Pancreas (tissue), 10 donors: ENCODE results near the gene BRAT1. TPM values are rescaled to one million over a fixed set of nuclear protein-coding genes. Genes with fewer than 3 reads are reported as not detected.
A peak's percentile ranks its signal among the peaks of the same experiment; 100 is the strongest.

Experiments
- ATAC-seq, 4 donors: fragments of 200-7000 bp; cut with Tn5 transposase; one replicate each; pipeline versions ENCODE4 v1.8.0 to v1.9.1; 2020; ENCODE audit warnings: mild to moderate bottlenecking in 4 of 4, moderate library complexity in 4 of 4
- DNase-seq, 6 donors: peaks; one replicate each; pipeline ENCODE4 v3.0.0-alpha.2; 2020
- FAIRE-seq: peaks from 2 replicates; lab custom pipeline; 2012; peaks lifted over from hg19 to GRCh38; lab: Jason Lieb, UNC
- H3K27ac ChIP-seq, 4 donors: fragments of 200-600 bp; sonication (generic); 1 replicate in 3 of 4; 2 replicates in 1 of 4; pipeline versions ENCODE4 v1.5.0 to v1.8.0; 2020
- H3K27me3 ChIP-seq, 4 donors: fragments of 200-600 bp; one replicate each; pipeline ENCODE4 v1.8.0; 2021
- H3K36me3 ChIP-seq, 3 donors: fragments of 200-600 bp; sonication (generic) in 1 of 3; one replicate each; pipeline versions ENCODE4 v1.5.0 to v1.8.0; 2020 to 2021
- H3K4me1 ChIP-seq, 3 donors: fragments of 200-600 bp; one replicate each; pipeline ENCODE4 v1.8.0; 2021
- H3K4me3 ChIP-seq, 4 donors: fragments of 200-600 bp; sonication (generic) in 2 of 4; one replicate each; pipeline versions ENCODE4 v1.5.0 to v1.8.0; 2020 to 2021
- H3K9me3 ChIP-seq, 4 donors: fragments of 200-600 bp; one replicate each; pipeline ENCODE4 v1.8.0; 2021
- WGBS, 2 donors: extraction: QIAGEN DNeasy Blood & Tissue Kit; methylation state at CpG; one replicate each; pipeline ENCODE4 v1.1.7; 2013; 5-methylcytosine and 5-hydroxymethylcytosine counted together
- intact Hi-C, 3 donors: fragments of 100-400 bp; cut with DNase I; formaldehyde crosslinking; loops; one replicate each; pipeline versions ENCODE4 v1.11.1 to v1.14.2; 2022
- polyA plus RNA-seq, 2 donors: library from polyadenylated mRNA; stranded (reverse); fragments of 200-250 nt; gene quantifications; one replicate each; pipeline ENCODE4 v1.2.3, GENCODE V29; 2013
- total RNA-seq, 6 donors: library from RNA; stranded (reverse); fragmentation: NEBNext Ultra II Directional in 4 of 6; extraction: Animal tissue kit (Norgen Biotek cat#: 25700) in 4 of 6; gene quantifications; one replicate each; pipeline versions ENCODE4 v1.2.1 to v1.2.4, GENCODE V29; 2021 to 2023
- TF ChIP-seq, protein P1 (sequence below), 4 donors: fragments of 200-600 bp; sonication (generic) in 3 of 4; IDR thresholded peaks; one replicate each; pipeline versions ENCODE4 v1.5.0 to v1.8.0; 2021; ENCODE audit warnings: antibody characterized with exemption in 4 of 4
- donor health status: healthy with polysubstance abuse.
- donor health status: DM: no; HTN: no; CAD: no; lungs with moderate emphysema.
- donor health status: DM: no; HTN: no; CAD: no.
- donor health status: control.
- donor health status: control.
- donor health status: Bipolar disorder and iron deficiency.
- donor health status: DM: yes; HTN: yes; CAD: no.
- donor health status: DM: no; HTN: no; CAD: no.
- donor health status: DM: no; HTN: no; CAD: no.
- donor health status: DM: yes; HTN: yes; CAD: no.

BRAT1 gene
- total and polyA plus RNA-seq, 8 donors, result 11.8 to 54.4 (median 15.2) TPM

GRCh38 chr7:2570021-2570420 lies 14.7 kb upstream of the BRAT1 start:
- Histone ChIP-seq H3K4me3 (no peak overlapping the region), H3K27me3 (no peaks in the 10 kb centered on the region), H3K27ac (no peak overlapping the region), H3K9me3 (no peaks in the 10 kb centered on the region), H3K4me1 (peaks cover 0 to 11% (median 0%) of the 10 kb centered on the region in 3 donors), H3K36me3 (peaks cover 0 to 4% (median 0%) of the 10 kb centered on the region in 3 donors)
- 80 to 85% methylated on average over 16 of the region's 16 CpGs for WGBS, 2 donors
- intact Hi-C loops, result no loop called here
- ATAC-seq, result no peak
- FAIRE-seq, result no peak
- TF ChIP-seq, protein P1, sequence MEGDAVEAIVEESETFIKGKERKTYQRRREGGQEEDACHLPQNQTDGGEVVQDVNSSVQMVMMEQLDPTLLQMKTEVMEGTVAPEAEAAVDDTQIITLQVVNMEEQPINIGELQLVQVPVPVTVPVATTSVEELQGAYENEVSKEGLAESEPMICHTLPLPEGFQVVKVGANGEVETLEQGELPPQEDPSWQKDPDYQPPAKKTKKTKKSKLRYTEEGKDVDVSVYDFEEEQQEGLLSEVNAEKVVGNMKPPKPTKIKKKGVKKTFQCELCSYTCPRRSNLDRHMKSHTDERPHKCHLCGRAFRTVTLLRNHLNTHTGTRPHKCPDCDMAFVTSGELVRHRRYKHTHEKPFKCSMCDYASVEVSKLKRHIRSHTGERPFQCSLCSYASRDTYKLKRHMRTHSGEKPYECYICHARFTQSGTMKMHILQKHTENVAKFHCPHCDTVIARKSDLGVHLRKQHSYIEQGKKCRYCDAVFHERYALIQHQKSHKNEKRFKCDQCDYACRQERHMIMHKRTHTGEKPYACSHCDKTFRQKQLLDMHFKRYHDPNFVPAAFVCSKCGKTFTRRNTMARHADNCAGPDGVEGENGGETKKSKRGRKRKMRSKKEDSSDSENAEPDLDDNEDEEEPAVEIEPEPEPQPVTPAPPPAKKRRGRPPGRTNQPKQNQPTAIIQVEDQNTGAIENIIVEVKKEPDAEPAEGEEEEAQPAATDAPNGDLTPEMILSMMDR (IDR thresholded peaks at IDR 0.05), result no peak
- DNase-seq, result peak in 2 of 6 donors; percentile 5 to 21

- Histone ChIP-seq H3K9me3 (no peaks in the 10 kb centered on the region), H3K27me3 (no peaks in the 10 kb centered on the region), H3K4me1 (peaks cover 0 to 11% (median 0%) of the 10 kb centered on the region in 3 donors), H3K4me3 (no peak overlapping the region), H3K27ac (no peak overlapping the region), H3K36me3 (peaks cover 0 to 4% (median 0%) of the 10 kb centered on the region in 3 donors)
- DNase-seq (peak in 2 of 6 donors; percentile 43 to 49), ATAC-seq (no peak), FAIRE-seq (no peak)
- 95 to 97% methylated on average over 14 of the region's 14 CpGs for WGBS, 2 donors
- TF ChIP-seq, protein P1 (IDR thresholded peaks at IDR 0.05), result no peak
- intact Hi-C loops, result no loop called here
These were observed 14.1 kb upstream of the BRAT1 start for GRCh38 chr7:2569421-2569820.

DNA sequence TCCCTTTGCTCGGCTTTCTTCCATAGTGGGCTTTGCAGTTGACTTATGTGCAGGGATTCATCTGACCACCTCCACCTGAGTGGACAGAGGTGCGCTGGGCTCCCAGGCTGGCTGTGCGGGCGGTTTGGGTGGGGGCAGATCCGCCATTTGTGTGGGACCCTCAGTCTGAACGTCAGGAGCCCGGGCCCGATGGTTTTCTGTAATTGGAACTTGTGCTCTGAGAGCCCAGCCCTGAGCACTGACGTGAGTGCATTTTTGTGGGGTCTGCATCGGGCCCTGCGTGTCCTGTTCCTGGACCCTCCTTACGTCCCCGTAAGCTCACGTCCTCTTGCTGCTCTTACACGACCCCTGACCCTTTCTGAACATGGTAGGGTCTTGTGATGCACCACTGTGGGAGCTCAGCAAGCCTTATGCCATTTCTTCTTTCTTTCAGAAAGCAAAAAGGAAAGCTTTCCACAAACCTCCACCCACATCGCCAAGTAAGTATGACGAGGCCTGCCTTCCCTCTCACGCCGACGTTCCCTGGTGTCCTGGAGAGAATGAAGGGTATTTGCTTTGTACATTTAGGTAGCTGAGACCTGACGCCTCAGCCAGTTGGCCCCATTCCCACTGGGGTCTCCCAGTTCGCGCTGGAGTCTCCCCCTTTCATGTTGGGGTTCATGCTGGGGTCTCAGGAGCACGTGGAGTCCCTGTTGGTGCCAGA lies 13.3 kb upstream of the BRAT1 start:
- ATAC-seq (no peak), DNase-seq (peak in 2 of 6 donors; percentile 26 to 38), FAIRE-seq (no peak)
- Histone ChIP-seq H3K4me1 (peaks cover 0 to 11% (median 0%) of the 10 kb centered on the region in 3 donors), H3K4me3 (no peak overlapping the region), H3K27me3 (no peaks in the 10 kb centered on the region), H3K9me3 (no peaks in the 10 kb centered on the region), H3K36me3 (peaks cover 0 to 4% (median 0%) of the 10 kb centered on the region in 3 donors), H3K27ac (no peak overlapping the region)
- TF ChIP-seq, protein P1 (IDR thresholded peaks at IDR 0.05), result no peak
- intact Hi-C loops, result no loop called here
- WGBS, 2 donors, result 92 to 94% methylated on average over 24 of the region's 24 CpGs

DNA sequence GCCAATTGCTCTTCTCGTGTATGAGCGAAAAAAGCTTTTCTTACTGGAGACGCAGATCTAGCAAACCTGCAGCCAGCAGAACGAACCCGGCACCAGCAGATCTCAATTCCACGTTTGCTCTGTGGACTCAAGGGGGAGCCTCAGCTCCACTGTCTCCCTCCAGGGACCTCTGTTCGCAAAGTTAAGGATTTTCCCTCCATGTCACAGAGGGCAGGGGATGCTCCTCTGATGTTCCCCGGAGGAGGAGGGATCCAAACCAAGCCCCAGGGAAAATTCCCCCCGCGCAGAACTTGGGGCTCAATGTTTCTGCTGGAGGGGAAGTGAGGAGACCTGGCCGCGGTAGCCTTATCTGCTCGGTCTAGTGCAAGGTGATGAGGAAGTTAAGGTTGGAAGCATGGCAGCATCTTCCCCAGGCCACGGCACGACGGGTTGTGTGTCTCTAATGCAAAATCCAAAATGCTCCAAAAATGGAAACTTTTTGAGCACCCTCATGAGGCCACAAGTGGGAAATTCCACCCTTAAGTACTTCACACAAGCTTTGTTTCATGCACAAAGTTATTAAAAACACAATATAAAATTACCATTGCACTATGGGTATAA lies 12.5 kb upstream of the BRAT1 start:
- no peak overlapping the region for H3K27ac ChIP-seq
- FAIRE-seq (no peak), ATAC-seq (peak in 3 of 4 donors; percentile 27 to 35 (median 29)), DNase-seq (peak in 1 of 6 donors; percentile 44)
- intact Hi-C loops, result no loop called here
- no peaks in the 10 kb centered on the region for H3K27me3 ChIP-seq
- peaks cover 0 to 4% (median 0%) of the 10 kb centered on the region in 3 donors for H3K36me3 ChIP-seq
- peaks cover 0 to 9% (median 0%) of the 10 kb centered on the region in 3 donors for H3K4me1 ChIP-seq
- no peaks in the 10 kb centered on the region for H3K9me3 ChIP-seq
- TF ChIP-seq, protein P1 (IDR thresholded peaks at IDR 0.05), result no peak
- H3K4me3 ChIP-seq, result no peak overlapping the region
- WGBS, 2 donors, result 77 to 84% methylated on average over 16 of the region's 16 CpGs
